ENCODE results near the gene DGKH.

DGKH gene

GRCh38 chr13:42277618-42278276 lies 229.3 kb downstream of the DGKH start:
- TF ChIP-seq CTCF (IDR thresholded peaks at IDR 0.05; ENCODE audit: insufficient read depth, low read length, missing control alignments): no peak
- H3K4me3 ChIP-seq (ENCODE audit: low read depth, low read length): no peak overlapping the region
- ChIA-PET POLR2A (no interaction called here), CTCF (no interaction called here)
- no peak for DNase-seq (ENCODE audit: low read depth, low spot score)

- no peak for DNase-seq (ENCODE audit: low read depth, low spot score)
- no peak for TF ChIP-seq CTCF (IDR thresholded peaks at IDR 0.05; ENCODE audit: insufficient read depth, low read length, missing control alignments)
- POLR2A ChIA-PET: no interaction called here
- H3K4me3 ChIP-seq (ENCODE audit: low read depth, low read length): no peak overlapping the region
- CTCF ChIA-PET: no interaction called here
Observed at GRCh38 chr13:42279080-42279479, 230.6 kb downstream of the DGKH start.

GRCh38 chr13:42279986-42280385 lies 231.5 kb downstream of the DGKH start:
- TF ChIP-seq CTCF (IDR thresholded peaks at IDR 0.05; ENCODE audit: insufficient read depth, low read length, missing control alignments): no peak
- no peak for DNase-seq (ENCODE audit: low read depth, low spot score)
- ChIA-PET POLR2A (no interaction called here), CTCF (no interaction called here)
- no peak overlapping the region for H3K4me3 ChIP-seq (ENCODE audit: low read depth, low read length)

- TF ChIP-seq CTCF (IDR thresholded peaks at IDR 0.05; ENCODE audit: insufficient read depth, low read length, missing control alignments): no peak
- no peak overlapping the region for H3K4me3 ChIP-seq (ENCODE audit: low read depth, low read length)
- POLR2A ChIA-PET: no interaction called here
- DNase-seq (ENCODE audit: low read depth, low spot score): no peak
- CTCF ChIA-PET: no interaction called here
Observed at GRCh38 chr13:42280537-42280936, 232.1 kb downstream of the DGKH start.

GRCh38 chr13:42283574-42283973 lies 235.1 kb downstream of the DGKH start:
- TF ChIP-seq CTCF (IDR thresholded peaks at IDR 0.05; ENCODE audit: insufficient read depth, low read length, missing control alignments): no peak
- ChIA-PET POLR2A (no interaction called here), CTCF (no interaction called here)
- DNase-seq (ENCODE audit: low read depth, low spot score): no peak
- H3K4me3 ChIP-seq (ENCODE audit: low read depth, low read length): no peak overlapping the region

- ChIA-PET POLR2A (no interaction called here), CTCF (no interaction called here)
- no peak overlapping the region for H3K4me3 ChIP-seq (ENCODE audit: low read depth, low read length)
- DNase-seq (ENCODE audit: low read depth, low spot score): no peak
- no peak for TF ChIP-seq CTCF (IDR thresholded peaks at IDR 0.05; ENCODE audit: insufficient read depth, low read length, missing control alignments)
Observed at GRCh38 chr13:42284068-42284467, 235.6 kb downstream of the DGKH start.
